GM21390 (cell line): Measurements from ENCODE around the gene ZHX3.

ENCODE experiments used
- ATAC-seq: cut with Tn5 transposase; IDR thresholded peaks from one replicate; pipeline ENCODE4 v1.9.1; 2021; ENCODE audit not compliant: unreplicated experiment

The ZHX3 gene

GRCh38 chr20:41300383-41300782, 17.1 kb downstream of the ZHX3 start:
- no peak for ATAC-seq

- no peak for ATAC-seq
These were observed 17.6 kb downstream of the ZHX3 start for GRCh38 chr20:41299899-41300298.

DNA sequence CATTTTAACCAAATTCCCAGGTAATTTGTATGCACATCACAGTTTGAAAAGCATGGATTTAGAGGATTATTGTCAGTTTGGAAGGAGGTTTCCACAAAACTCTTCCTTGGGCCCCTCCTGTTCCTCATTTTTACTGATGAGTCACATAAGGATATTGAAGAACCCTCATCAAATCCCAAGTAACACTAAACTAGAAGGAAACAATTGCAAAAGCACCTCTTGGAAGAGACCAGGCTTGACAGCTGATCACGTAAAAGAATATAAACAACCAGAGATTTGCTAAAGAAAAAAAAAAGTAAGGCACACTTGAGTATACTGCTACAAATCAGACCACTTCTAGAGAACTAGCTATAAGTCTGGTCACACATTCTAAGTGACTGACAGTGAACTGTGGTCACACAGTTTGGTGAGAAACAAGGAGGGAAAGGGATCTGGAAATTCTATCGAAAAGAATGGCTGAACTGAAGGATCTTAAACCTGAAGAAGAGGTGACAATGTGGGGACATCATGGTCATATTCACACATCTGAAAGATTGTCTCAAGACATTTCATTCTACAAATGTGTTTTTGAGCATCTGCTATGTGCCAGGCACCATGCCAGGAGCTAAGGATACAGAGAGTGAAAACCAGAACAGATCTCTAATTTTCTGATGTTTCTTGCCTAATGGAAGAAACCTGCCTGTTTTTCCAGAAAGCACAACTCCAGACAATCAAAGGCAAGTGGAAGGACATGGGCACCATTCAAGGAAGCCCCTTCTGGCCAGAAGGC, 24.1 kb downstream of the ZHX3 start:
- no peak for ATAC-seq

DNA sequence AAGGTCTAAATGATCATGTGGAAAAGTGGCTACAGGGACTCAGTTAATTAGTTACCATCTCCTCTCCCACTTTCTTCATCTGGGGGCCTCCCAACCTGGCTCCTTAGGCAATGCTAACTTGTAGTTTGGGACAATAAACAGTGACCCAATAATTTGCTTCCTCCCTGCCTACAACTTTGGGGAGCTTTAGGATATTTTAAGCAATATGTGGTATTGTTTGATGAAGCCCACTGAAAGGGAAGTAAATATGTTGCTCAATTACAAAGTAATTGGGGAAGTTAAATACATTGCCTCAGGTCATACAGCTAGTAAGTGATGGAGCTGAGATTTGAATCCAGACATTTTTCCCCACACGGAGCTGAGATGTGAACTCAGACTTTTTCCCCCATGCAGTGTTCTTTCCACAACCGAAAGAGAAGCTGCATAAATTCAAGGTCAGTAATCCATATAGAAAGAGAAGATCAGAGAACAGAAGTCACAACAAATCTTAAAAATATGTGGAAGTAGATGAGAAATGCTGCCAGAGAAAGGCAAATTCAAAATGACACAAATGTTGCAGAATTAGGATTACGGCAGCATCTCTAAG, 26.6 kb downstream of the ZHX3 start:
- ATAC-seq, result no peak

- no peak for ATAC-seq
These were observed 30.2 kb downstream of the ZHX3 start for GRCh38 chr20:41287327-41287726.

DNA sequence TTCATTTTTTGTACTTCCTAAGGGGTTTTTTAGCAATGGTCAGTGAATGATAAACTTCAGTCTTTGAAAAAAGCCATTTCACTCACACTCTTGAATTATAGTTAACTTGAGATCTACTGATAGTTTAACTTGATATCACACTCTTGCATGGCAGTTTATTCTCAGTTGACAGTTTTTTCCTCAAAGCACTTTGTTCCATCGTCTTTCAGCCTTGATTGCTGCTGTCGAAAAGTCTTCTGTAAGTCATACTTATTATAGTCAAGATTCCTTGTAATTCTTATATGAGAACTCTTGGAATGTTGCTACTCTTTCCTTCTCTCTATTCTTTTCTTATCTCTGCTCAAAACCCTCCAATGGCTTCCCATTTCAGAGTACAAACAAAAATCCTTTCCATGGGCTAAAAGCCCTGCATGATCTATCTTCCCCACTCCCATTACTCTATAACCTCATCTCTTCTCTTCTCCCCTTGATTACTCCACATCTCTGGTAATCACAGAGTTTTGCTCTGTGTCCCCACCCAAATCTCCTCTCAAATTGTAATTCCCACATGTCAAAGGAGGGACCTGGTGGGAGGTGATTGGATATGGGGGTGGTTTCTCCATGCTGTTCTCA, 31.2 kb downstream of the ZHX3 start:
- ATAC-seq, result no peak

DNA sequence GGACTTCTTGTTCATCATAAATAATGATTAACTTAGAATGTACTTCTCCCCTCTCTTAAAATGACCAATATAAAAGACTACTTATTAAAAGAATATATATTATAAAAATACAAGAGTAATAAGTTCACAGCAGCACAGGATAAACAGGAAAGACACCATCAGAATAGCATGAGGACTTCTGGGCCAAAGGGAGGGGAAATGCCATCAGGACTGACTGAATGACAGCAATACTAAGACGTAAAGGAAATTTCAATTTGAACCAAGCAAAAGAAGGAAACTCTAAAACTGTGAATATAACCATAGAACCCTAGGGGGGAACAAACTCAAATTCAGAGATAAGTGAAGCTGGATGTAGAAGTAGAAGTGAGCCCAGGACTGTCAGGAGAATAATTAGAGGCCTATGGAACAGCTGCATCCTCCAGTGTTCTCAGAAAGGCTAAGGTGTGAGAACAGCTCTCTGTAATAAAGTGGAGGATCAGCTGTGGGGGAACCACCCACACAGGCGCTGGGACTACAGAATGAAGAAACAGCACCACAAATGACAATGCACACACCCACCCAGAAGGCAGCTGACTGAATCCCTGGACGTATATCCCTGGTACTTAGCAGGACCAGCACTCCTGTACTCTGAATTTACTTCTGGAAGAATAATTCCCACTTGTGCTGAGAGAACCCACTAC, 37.8 kb downstream of the ZHX3 start:
- peak; percentile 60 for ATAC-seq

DNA sequence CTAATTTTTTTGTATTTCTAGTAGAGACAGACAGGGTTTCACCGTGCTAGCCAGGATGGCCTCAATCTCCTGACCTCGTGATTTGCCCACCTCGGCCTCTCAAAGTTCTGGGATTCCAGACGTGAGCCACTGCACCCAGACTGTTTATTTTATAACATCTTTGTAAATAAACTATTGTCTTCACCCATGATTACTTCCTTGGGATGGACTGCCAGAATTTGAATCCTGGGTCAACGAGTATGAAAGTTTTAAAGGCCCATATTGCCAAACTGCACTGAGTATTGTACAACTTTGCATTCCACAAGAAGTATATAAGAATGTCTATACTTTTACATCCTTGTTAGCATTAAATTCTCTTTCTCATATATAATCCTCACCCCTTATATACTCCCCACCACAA, 38.6 kb downstream of the ZHX3 start:
- no peak for ATAC-seq

DNA sequence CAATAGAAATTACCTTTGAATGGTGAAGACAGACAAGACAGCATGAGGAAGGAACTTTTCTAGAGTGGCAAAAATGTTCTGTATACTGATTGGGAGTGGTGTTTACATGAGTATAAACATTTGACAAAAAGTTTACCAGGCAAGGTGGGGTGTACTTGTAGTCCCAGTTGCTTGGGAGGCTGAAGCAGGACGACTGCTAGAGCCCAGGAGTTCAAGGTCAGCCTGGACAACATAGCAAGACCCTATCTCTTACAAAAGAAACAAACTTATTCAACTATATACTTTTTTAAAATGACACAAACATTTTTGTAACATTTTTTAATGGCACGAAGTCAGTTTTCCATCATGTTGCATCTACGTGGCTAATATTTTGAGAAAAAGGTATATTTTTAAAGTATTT, 40.5 kb downstream of the ZHX3 start:
- ATAC-seq, result no peak

DNA sequence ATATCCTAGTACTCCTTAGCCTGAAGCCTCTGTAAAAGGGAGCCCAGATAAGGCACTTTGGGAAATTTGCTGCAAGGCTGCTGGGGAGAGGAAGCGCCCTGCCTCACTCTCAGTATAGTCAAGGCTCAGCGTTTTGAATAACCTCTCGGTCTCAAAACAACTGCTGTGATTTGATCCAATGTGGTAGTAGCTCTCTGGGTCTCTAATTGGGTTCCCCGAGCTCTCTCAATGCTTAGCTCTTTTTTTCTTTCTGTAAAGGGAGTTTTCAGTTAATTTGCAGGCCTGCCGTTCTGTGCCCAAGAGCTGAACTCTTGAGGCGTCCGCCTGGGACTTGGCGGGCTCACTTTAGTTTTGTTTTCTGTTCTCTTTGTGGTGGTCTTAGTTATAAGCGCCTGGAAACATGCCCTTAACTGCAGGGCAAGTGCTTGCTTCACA, 41.2 kb downstream of the ZHX3 start:
- ATAC-seq, result no peak

DNA sequence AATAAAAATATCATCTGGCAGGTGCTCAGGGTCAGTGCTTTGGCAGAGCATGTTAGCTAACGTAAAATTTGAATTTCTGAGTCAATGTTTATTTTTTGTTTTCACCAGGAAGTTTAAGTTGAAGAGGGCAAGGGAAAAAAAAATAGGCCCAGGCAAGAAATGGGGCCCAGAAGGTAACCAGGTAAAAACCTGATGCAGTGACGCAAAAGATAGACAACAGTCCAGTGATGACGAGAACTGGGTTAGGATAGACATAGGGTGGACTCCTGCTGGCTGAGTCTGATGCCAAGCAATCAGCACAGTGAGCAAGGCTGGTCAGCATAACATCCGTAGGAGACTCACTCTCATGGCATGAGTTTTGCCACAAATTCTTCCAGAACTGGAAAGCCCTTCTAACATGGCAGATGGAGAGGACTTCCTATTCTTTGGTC, 42.2 kb downstream of the ZHX3 start:
- no peak for ATAC-seq

DNA sequence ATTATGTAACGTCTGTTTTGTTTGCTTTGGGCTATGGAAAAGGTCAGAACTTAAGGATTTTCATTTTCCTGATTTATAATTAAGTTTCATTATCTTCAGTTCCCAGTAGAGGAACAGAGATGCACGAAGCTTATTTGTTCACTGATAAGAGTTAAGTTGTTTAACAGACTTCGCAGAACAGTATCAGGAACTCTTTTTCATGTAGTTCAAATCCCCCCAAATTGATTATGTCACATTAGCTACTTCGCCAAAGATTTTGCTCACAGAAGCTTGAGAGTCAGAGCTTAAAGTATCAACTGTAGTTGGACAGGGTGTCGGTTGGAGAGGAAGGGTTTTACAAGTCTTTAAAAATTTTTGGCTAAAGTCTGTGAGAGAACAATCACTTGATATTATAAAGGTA, 43.4 kb downstream of the ZHX3 start:
- no peak for ATAC-seq

DNA sequence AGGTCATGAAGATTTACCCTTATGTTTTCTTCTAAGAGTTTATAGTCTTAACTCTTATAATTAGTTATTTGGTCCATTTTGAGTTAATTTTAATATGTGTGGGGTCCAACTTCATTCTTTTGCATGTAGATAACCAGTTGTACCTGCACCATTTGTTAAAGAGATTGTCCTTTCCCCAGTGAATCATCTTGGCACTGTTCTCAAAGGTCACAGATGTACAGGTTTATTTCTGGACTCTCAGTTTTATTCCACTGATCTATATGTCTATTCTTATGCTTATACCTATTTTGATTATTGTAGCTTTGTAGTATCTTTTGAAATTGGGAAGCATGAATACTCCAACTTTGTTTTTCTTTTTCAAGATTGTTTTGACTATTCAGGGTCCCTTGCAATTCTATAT, 44.1 kb downstream of the ZHX3 start:
- no peak for ATAC-seq

DNA sequence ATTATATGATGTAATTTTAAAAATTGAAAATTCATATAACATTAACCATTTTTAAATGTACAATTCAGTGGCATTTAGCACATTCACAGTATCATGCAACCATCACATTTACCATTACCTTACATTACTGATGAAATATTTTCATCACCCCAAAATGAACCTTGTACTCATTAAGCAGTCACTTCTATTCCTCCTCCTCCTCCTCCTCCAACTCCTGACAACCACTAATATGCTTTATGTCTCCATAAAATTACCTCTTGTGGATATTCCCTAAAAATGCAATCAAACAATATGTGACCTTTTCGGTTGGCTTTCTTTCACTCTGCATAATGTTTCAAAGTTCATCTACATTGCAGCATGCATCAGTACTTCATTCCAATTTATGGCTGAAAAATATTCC, 45.2 kb downstream of the ZHX3 start:
- ATAC-seq, result no peak

- ATAC-seq, result no peak
These were observed 48.4 kb downstream of the ZHX3 start for GRCh38 chr20:41268917-41269652.

- no peak for ATAC-seq
These were observed 49.1 kb downstream of the ZHX3 start for GRCh38 chr20:41268402-41268801.

- no peak for ATAC-seq
These were observed 51.6 kb downstream of the ZHX3 start for GRCh38 chr20:41265938-41266337.

GRCh38 chr20:41264819-41265218, 52.7 kb downstream of the ZHX3 start:
- ATAC-seq, result no peak

- no peak for ATAC-seq
These were observed 55.5 kb downstream of the ZHX3 start for GRCh38 chr20:41261790-41262717.

DNA sequence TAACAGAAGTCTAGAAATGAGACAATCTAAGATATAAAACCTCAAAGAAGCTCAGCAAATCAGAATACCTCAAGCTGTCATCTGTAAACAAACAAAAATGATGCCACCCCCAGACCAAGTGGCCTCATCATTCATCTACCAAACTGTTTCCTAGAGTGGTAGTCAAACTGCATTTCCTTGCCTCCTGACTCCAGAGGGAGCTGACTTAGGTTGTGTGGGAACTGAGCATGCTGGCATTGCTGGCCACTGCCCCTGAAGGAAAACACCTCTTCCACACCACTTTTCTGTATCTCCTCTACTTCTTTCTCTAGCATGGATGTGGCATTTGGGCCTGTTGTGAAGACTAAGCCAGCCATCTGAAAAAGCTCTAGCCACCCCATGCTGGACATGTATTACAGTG, 56.3 kb downstream of the ZHX3 start:
- no peak for ATAC-seq
